GM12878 (cell line): ENCODE measurements around the gene TMCO5A. TPM values are rescaled to one million over a fixed set of nuclear protein-coding genes. Genes with fewer than 3 reads are reported as not detected.

Experiments
- BCL3 ChIP-seq: IDR thresholded peaks from 2 replicates; pipeline ENCODE4 v1.6.1; 2011; ENCODE audit warnings: borderline replicate concordance, low read depth, mild to moderate bottlenecking, moderate library complexity, low read length; ENCODE audit not compliant: insufficient read depth, poor library complexity, severe bottlenecking
- CBX3 ChIP-seq: fragments of 200-600 bp; sonication (generic); IDR thresholded peaks from 2 replicates; pipeline ENCODE4 v1.6.1; 2016; ENCODE audit warnings: low read depth, borderline replicate concordance
- CEBPB ChIP-seq, 2 experiments: fragments of 150-350 bp in 1 of 2; IDR thresholded peaks; 2 replicates each; pipeline ENCODE4 v1.6.1; 2012 to 2014; ENCODE audit warnings: low read depth in 2 of 2, low read length in 2 of 2, borderline replicate concordance in 1 of 2, inconsistent platforms in 1 of 2
- FOS ChIP-seq: IDR thresholded peaks from 3 replicates; pipeline ENCODE4 v1.6.1; 2011; ENCODE audit warnings: borderline replicate concordance; ENCODE audit not compliant: insufficient read length; ENCODE audit errors: extremely low read depth
- FOXK2 ChIP-seq: fragments of 450-650 bp; IDR thresholded peaks from 2 replicates; pipeline ENCODE4 v1.6.1; 2017; ENCODE audit warnings: mild to moderate bottlenecking, moderate library complexity
- KAT2A ChIP-seq: conservative IDR thresholded peaks from 2 replicates; pipeline ENCODE4 v1.6.1; 2011; ENCODE audit warnings: low read depth, low read length; ENCODE audit not compliant: control insufficient read depth
- NFXL1 ChIP-seq: fragments of 450-650 bp; IDR thresholded peaks from 2 replicates; pipeline ENCODE4 v1.6.1; 2017; ENCODE audit warnings: antibody characterized with exemption, mild to moderate bottlenecking, borderline replicate concordance
- POLR2A ChIP-seq: IDR thresholded peaks from 2 replicates; pipeline ENCODE4 v1.6.1; 2011; ENCODE audit warnings: low read depth, mild to moderate bottlenecking, low read length
- SMC3 ChIP-seq: IDR thresholded peaks from 2 replicates; pipeline ENCODE4 v1.6.1; 2011; ENCODE audit warnings: low read length, improper control_type of control experiment, borderline replicate concordance
- polyA plus RNA-seq, 11 experiments: library from polyadenylated mRNA; depleted of rRNA in 4 of 11; unstranded in 6 of 11; stranded (reverse) in 5 of 11; fragments of >200 nt; fragmentation: Nextera tagmentation in 4 of 11; fragmentation: Illumina TruSeq in 1 of 11; extraction: Ambion mirVana in 4 of 11; extraction: Trizol in 1 of 11; gene quantifications; 1 replicate in 1 of 11; 2 replicates in 10 of 11; pipeline versions ENCODE4 v1.2.1 to v1.2.3, GENCODE V29; 2011 to 2016; ENCODE audit warnings: inconsistent platforms in 2 of 11, missing spikeins in 2 of 11, low read depth in 1 of 11
- total RNA-seq, 4 experiments: library from RNA; depleted of rRNA in 3 of 4; stranded (reverse); fragments of >200 nt in 3 of 4; fragmentation: Illumina TruSeq in 1 of 4; extraction: Trizol in 1 of 4; gene quantifications; 2 replicates each; pipeline versions ENCODE4 v1.2.1 to v1.2.3, GENCODE V29; 2013 to 2021
- TF ChIP-seq, protein P1 (sequence below): fragments of 450-650 bp; IDR thresholded peaks from 2 replicates; pipeline ENCODE4 v1.6.1; 2017; ENCODE audit warnings: mild to moderate bottlenecking, low read depth, inconsistent platforms; ENCODE audit not compliant: poor library complexity, severe bottlenecking

Gene TMCO5A
- total and polyA plus RNA-seq, 10 of the 15 experiments (the other 5 are each of a cell fraction or from before 2014, with no cell fraction given): not detected

DNA sequence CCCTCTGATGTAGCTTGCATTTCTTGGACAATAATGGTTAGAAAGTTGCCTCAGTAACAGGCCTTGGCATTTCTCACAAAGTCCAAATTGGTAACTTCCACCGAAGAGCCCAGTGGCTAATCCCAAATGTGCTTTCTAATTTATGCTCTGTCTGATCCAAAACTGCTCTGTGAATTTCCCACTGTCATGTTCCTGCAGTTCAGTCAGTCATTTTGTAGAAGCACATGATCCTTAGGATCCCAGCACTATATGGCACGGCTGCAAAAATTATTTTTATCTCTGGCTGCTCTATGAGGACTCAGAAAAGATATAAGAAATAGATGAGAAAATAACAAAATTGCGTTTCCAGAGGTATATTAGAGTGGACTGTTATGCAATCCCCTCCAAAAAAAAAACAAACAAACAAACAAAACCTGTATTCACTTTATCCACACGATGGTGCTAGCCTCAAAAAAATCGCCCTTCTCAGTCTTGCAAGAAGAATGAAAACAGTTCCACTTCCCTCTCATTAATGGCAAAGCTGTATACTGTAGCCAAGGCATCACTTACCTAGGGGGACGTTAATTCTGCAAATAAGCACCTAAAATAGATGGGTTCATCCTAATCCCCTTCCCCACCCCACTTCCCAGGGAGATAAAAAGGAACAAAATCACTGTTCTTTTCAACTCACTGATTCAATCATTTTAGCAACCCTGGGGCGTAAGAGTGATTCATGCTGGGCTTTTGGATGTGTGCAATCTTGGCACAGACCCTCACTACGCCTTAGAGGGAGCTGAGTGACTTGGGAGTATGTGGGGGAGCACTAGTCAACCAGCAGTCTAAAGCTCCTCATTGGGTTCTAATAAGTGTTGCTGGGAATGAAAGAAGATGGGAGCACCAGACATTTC, 61.3 kb downstream of the TMCO5A start (continued):
- TF ChIP-seq BCL3 (no peak), CEBPB (IDR thresholded peaks at IDR 0.05; ENCODE audit: borderline replicate concordance in 1 of 2, low read depth in 2 of 2, low read length in 2 of 2) (0 out of 4 replicates have a peak, but pooled peaks of 1 of the 2 experiments have one; percentile 33), POLR2A (no peak), SMC3 (peak; percentile 85; the same call in 1 of the 2 replicates), FOS (no peak), KAT2A (no peak), CBX3 (no peak), FOXK2 (no peak), NFXL1 (no peak)
- TF ChIP-seq, protein P1, sequence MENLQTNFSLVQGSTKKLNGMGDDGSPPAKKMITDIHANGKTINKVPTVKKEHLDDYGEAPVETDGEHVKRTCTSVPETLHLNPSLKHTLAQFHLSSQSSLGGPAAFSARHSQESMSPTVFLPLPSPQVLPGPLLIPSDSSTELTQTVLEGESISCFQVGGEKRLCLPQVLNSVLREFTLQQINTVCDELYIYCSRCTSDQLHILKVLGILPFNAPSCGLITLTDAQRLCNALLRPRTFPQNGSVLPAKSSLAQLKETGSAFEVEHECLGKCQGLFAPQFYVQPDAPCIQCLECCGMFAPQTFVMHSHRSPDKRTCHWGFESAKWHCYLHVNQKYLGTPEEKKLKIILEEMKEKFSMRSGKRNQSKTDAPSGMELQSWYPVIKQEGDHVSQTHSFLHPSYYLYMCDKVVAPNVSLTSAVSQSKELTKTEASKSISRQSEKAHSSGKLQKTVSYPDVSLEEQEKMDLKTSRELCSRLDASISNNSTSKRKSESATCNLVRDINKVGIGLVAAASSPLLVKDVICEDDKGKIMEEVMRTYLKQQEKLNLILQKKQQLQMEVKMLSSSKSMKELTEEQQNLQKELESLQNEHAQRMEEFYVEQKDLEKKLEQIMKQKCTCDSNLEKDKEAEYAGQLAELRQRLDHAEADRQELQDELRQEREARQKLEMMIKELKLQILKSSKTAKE: no peak
